ENCODE data around the gene ZBED1. TPM values are rescaled to one million over a fixed set of nuclear protein-coding genes. Genes with fewer than 3 reads are reported as not detected.
"Not testable (repeated sequence)": the region's sequence is repeated elsewhere in the genome, so short reads cannot be mapped to it uniquely, and the experiment has no call there.

Gene ZBED1
- total RNA-seq, 1 donor from 2014 or later: 40.6 TPM

- intact Hi-C loops (cut with micrococcal nuclease): no loop called here
These were observed 43.3 kb downstream of the ZBED1 start for GRCh38 chrX:2457289-2458133.

GRCh38 chrX:2456091-2456490 is 44.7 kb downstream of the ZBED1 start:
- intact Hi-C loops (cut with micrococcal nuclease): not testable (repeated sequence)

- intact Hi-C loops (cut with micrococcal nuclease): not testable (repeated sequence)
These were observed 46.2 kb downstream of the ZBED1 start for GRCh38 chrX:2454620-2455019.

GRCh38 chrX:2452799-2453198 is 48.0 kb downstream of the ZBED1 start:
- intact Hi-C loops (cut with micrococcal nuclease): no loop called here

GRCh38 chrX:2452317-2452784 is 48.4 kb downstream of the ZBED1 start:
- intact Hi-C loops (cut with micrococcal nuclease): no loop called here

- intact Hi-C loops (cut with micrococcal nuclease): no loop called here
These were observed 49.1 kb downstream of the ZBED1 start for GRCh38 chrX:2451501-2452316.

GRCh38 chrX:2450681-2451080 is 50.1 kb downstream of the ZBED1 start:
- intact Hi-C loops (cut with micrococcal nuclease): no loop called here

GRCh38 chrX:2449135-2449886 is 51.5 kb downstream of the ZBED1 start:
- intact Hi-C loops (cut with micrococcal nuclease): no loop called here

- intact Hi-C loops (cut with micrococcal nuclease): no loop called here
These were observed 53.3 kb downstream of the ZBED1 start for GRCh38 chrX:2447484-2447883.

GRCh38 chrX:2446815-2447214 is 54.0 kb downstream of the ZBED1 start:
- intact Hi-C loops (cut with micrococcal nuclease): no loop called here

- intact Hi-C loops (cut with micrococcal nuclease): no loop called here
These were observed 54.8 kb downstream of the ZBED1 start for GRCh38 chrX:2445662-2446623.

GRCh38 chrX:2442694-2443093 is 58.1 kb downstream of the ZBED1 start:
- intact Hi-C loops (cut with micrococcal nuclease): no loop called here

- intact Hi-C loops (cut with micrococcal nuclease): no loop called here
These were observed 59.3 kb downstream of the ZBED1 start for GRCh38 chrX:2441466-2441865.

GRCh38 chrX:2439613-2440012 is 61.2 kb downstream of the ZBED1 start:
- intact Hi-C loops (cut with micrococcal nuclease): no loop called here

Other genes starting within 250 kb of the ZBED1 start
- gene DHRSX, start within 50 bp of the ZBED1 start, total RNA-seq: 19.1 and 19.8 TPM in 2 replicates
- 375 and 387 TPM in 2 replicates for gene CD99, start 190.3 kb upstream of the ZBED1 start, total RNA-seq